Activated CD4-positive, alpha-beta T cell treated with anti-CD3 and anti-CD28 coated beads, Interleukin-2, amount 10 ng/mL, durations not matched to agents 24 days and 14 days (primary cell): ENCODE measurements around the gene RASL12. TPM values are rescaled to one million over a fixed set of nuclear protein-coding genes. Genes with fewer than 3 reads are reported as not detected.
"Not testable (repeated sequence)": the region's sequence is repeated elsewhere in the genome, so short reads cannot be mapped to it uniquely, and the experiment has no call there.

Source experiments
- DNase-seq: peaks from one replicate; pipeline ENCODE4 v3.0.0; 2022
- H3K27ac Mint-ChIP-seq: one replicate; pipeline ENCODE4 v1.8.0; 2022; ENCODE audit warnings: mild to moderate bottlenecking, mixed read lengths
- H3K27me3 Mint-ChIP-seq: one replicate; pipeline ENCODE4 v1.8.0; 2022; ENCODE audit warnings: mixed read lengths
- H3K36me3 Mint-ChIP-seq: one replicate; pipeline ENCODE4 v1.8.0; 2022; ENCODE audit warnings: low read depth, mild to moderate bottlenecking, mixed read lengths
- H3K4me1 Mint-ChIP-seq: one replicate; pipeline ENCODE4 v1.8.0; 2021; ENCODE audit warnings: mixed read lengths
- H3K4me3 Mint-ChIP-seq: one replicate; pipeline ENCODE4 v1.8.0; 2022; ENCODE audit warnings: mild to moderate bottlenecking, moderate library complexity, mixed read lengths
- H3K9me3 Mint-ChIP-seq: one replicate; pipeline ENCODE4 v1.8.0; 2021; ENCODE audit warnings: mixed read lengths
- intact Hi-C: fragments of 100-400 bp; cut with micrococcal nuclease; formaldehyde crosslinking; loops from one replicate; pipeline ENCODE4 v1.15.1; 2023
- total RNA-seq: library from RNA; stranded (reverse); gene quantifications from 2 replicates; pipeline ENCODE4 v1.2.3, GENCODE V29; 2022

Gene RASL12
- total RNA-seq, 1 donor from 2014 or later: not detected

DNA sequence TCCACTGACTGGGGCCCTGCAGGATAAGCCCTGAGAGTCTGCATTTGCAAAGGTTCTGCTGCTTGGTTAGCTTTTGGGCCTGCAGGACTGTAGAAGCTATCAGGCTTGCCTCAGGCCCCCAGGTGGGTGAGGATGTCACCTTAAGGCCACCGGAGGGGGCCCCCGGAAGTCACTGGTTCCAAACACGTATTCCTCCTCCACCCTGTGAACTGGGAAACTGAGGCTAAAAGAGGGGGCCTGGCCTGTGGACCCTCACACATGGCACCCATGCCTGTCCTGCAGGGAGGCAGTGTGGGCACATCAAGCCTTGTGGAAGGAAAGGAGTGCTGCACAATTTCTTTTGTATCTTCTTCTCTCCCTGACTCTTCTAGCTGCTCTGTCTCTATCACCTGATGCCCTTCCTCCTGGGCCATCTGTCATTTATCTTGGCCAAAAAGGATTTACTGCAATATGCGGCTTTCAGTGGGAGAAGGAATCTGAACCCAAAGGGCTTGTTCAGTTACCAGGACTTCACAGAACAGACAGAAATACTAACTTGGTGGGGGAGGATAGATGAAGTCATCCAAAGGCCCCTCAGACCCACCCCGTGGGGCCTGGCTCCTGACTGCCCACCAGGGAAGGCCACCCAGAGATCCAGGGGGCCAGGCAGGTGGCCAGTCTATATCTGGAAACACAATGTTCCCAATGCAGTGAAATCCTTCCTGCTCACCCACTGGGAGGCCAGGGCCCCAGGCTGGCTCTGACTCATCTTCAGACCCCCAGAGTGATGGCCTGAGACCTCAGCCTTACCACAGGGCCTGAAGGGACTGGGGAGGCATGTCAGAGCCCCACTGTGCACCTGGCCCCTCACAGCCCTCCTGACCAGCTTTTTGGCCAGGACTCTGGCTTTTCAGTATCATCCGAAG lies 28.9 kb upstream of the RASL12 start:
- Mint-ChIP-seq H3K27ac (no peak overlapping the region), H3K36me3 (peaks cover 15% of the 10 kb centered on the region), H3K4me1 (peaks cover 3% of the 10 kb centered on the region), H3K4me3 (no peak overlapping the region), H3K27me3 (no peaks in the 10 kb centered on the region), H3K9me3 (no peaks in the 10 kb centered on the region)
- DNase-seq: no peak
- intact Hi-C loops: no loop called here

DNA sequence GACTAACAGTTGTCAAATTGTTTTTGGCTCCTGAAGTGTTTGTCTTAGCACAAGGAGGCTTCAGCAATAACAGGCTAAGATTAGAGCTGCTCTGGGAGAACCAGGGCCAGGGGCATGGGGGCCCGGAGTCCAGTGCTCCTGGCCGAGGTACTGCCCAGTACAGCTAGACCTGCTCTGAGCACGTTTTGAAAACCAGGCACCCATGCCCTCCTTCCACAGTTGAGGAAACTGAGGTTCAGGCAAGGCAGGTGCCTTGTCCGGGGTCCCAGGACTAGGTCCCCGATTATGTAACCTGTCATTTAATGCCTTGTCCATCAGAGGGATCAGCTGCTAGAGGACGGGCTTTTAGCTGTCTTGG lies 27.9 kb upstream of the RASL12 start:
- H3K27ac Mint-ChIP-seq: no peak overlapping the region
- H3K36me3 Mint-ChIP-seq: peaks cover 10% of the 10 kb centered on the region
- no peak overlapping the region for H3K4me3 Mint-ChIP-seq
- no peaks in the 10 kb centered on the region for H3K4me1 Mint-ChIP-seq
- intact Hi-C loops: no loop called here
- no peaks in the 10 kb centered on the region for H3K9me3 Mint-ChIP-seq
- no peak for DNase-seq
- H3K27me3 Mint-ChIP-seq: no peaks in the 10 kb centered on the region

DNA sequence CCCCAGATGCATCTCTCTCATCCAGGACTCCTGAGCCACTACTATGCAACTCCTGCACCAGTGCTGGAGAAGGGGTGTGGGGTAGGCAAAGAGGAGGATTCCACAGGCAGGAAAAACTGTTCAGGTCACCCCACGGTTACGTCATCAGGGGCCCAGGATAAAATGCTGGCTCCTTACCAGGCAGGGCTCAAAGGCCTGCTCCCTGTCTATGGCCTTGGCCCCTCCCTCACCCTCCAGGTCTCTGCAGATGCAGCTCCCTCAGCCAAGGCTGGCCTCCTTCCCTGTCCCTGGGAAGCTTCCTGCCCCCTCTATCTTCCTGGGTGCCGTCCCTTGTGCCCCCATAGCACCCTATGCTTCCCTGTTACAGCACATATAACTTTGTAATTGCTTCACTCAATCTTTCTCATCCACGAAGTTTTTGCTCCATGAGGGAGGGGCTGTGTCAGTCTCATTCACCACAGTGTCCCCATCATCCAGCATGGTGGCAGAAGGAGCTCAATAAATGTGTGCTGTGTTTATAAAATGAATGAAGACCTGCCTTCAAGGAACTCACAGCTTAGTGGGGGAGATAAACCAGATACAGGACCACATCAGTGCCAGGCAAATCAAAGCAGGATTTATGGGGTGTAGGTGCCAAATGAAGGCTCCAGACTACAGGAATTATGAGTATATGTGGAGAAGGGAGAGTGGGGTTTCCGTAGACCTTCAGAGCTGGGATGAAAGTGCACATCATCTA lies 27.4 kb upstream of the RASL12 start:
- no peak overlapping the region for H3K27ac Mint-ChIP-seq
- H3K4me1 Mint-ChIP-seq: no peaks in the 10 kb centered on the region
- intact Hi-C loops: no loop called here

DNA sequence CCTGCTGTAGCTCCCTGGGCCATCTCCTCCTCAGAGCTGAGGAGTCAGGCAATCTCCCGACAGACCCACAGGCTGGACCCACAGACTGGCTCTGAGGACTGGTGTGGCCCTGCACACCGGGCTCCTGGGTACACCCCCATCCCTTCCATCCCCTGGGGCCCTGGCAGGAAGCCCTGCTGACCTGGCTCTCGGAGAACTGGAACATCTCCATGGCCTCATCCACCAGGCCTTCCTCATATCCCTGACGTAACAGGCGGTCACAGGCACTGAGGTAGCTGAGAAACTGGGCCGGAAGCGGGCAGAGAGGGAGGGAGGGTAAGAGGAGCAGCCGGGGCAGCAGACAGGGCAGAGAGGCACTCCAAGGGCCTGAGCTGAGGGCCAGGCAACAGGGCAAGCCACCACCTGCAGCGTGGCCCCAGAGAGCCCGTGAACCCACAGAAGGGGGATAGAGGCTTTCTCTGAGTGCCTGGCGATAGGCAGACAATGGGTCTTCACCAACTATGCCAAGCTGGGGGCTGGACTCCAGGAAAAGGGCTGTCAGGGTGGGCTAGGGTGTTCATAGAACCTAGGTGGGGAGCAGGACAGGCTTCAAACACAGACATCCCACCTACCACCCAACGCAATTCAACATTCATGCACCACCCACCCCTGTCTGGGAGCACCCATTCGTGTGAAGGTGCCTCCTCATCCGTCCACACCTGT lies 26.7 kb upstream of the RASL12 start:
- DNase-seq: no peak
- Mint-ChIP-seq H3K4me3 (no peak overlapping the region), H3K36me3 (peaks cover 10% of the 10 kb centered on the region), H3K9me3 (no peaks in the 10 kb centered on the region), H3K27me3 (no peaks in the 10 kb centered on the region), H3K4me1 (no peaks in the 10 kb centered on the region), H3K27ac (no peak overlapping the region)
- intact Hi-C loops: no loop called here

More for the DNA sequence above, 27.4 kb upstream of the RASL12 start:
- DNase-seq: no peak
- Mint-ChIP-seq H3K36me3 (peaks cover 10% of the 10 kb centered on the region), H3K9me3 (no peaks in the 10 kb centered on the region), H3K27me3 (no peaks in the 10 kb centered on the region), H3K4me3 (no peak overlapping the region)

DNA sequence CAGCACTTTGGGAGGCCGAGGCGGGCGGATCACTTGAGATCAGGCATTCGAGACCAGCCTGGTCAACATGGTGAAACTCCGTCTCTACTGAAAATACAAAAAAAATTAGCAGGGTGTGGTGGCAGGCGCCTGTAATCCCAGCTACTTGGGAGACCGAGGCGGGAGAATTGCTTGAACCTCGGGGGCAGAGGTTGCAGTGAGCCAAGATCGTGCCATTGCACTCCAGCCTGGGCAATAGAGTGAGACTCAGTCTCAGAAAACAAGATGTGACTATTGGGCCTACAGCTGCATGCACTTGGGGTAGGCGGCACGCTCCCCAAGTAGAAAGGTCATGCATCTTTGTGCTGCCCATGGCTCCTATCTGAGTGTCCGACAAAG lies 26.0 kb upstream of the RASL12 start:
- H3K27me3 Mint-ChIP-seq, DNase-seq, H3K27ac Mint-ChIP-seq, H3K4me3 Mint-ChIP-seq, H3K4me1 Mint-ChIP-seq, H3K36me3 Mint-ChIP-seq, H3K9me3 Mint-ChIP-seq, intact Hi-C loops: not testable (repeated sequence)

DNA sequence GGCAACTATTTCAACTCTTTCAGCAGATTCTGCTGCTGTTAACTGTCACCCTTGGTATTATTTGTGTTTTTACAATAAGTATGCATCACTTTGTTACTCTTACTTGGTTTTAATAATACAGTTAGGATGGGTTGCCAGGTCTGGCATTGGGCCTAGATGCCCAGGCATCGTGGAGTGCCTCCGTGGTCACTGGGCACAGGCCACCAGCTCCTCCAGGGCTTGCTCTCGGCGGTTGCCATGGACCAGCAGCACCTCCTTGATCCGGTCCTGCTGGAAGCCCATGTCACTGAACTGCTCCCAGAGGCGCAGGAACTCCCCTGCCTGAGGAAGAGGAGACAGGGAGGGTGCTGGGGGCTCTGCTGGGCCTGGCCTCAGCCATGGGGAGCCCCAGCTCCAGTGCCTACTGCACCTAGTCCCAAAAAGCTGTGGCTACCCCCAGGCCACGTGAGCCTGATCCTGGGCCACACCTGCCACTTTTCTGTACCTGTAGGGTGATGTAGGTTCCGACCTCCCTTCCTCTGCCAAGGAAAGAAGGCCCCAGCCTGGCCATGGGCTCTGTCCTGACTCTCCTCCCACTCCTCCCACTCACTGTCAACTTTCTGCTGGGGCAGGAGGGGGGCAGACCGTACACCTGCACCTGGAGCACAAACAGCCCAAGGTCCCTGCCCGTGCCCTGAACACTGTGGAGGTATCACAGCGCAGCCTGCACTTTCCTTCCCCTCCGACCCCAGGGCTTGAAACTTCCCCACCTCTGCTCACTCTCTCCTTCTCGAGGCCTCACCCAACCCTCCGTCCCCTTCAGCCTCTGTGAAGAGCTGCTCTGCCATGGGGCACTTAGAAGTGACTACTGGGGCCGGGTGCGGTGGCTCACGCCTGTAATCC lies 25.4 kb upstream of the RASL12 start:
- Mint-ChIP-seq H3K4me3 (no peak overlapping the region), H3K27ac (no peak overlapping the region)
- intact Hi-C loops: no loop called here

DNA sequence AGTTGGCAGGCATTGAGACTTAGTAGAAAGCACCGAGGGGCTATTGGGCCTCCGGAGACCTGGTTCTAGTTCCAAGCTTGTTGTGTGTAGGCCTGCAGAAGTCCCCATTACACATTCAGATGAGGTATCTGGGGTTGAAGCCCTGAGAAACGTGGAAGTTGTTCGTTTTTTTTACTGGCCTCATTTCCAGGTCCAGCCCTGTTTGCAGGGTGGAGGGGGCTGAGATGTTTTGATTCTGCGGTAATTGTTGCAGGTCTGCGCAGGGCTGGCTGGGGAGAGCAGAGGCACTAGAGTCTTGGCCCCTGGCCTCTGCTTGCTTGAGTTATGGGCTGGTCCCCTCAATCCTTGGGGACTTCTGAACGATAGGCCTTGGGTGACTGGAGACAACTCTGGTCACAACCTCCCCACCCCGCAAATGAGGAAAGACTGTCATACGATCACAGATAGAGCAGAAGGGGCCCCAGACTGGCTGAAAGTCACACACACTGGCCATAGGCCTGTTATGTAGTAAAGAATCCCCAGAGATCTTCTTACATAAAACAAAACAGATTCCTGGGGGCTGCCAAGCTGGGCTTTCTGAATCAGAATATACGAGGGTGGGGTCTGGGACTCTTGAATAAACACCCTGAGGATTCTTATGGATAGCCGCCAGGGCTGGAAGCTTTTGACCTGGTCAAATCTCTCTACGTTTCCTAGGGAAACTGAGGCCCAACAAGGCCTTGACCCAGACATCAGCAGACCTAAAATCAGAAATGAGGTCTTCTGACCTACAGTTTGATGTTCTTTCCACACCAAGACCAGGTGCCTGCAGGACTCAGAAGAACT lies 24.4 kb upstream of the RASL12 start:
- no peaks in the 10 kb centered on the region for H3K27me3 Mint-ChIP-seq
- H3K27ac Mint-ChIP-seq: no peak overlapping the region
- no peaks in the 10 kb centered on the region for H3K36me3 Mint-ChIP-seq
- intact Hi-C loops: no loop called here
- H3K4me1 Mint-ChIP-seq: no peaks in the 10 kb centered on the region
- no peak overlapping the region for H3K4me3 Mint-ChIP-seq
- no peak for DNase-seq
- no peaks in the 10 kb centered on the region for H3K9me3 Mint-ChIP-seq

More for the DNA sequence above, 25.4 kb upstream of the RASL12 start:
- Mint-ChIP-seq H3K4me1 (no peaks in the 10 kb centered on the region), H3K9me3 (no peaks in the 10 kb centered on the region), H3K36me3 (peaks cover 2% of the 10 kb centered on the region), H3K27me3 (no peaks in the 10 kb centered on the region)
- DNase-seq: no peak

DNA sequence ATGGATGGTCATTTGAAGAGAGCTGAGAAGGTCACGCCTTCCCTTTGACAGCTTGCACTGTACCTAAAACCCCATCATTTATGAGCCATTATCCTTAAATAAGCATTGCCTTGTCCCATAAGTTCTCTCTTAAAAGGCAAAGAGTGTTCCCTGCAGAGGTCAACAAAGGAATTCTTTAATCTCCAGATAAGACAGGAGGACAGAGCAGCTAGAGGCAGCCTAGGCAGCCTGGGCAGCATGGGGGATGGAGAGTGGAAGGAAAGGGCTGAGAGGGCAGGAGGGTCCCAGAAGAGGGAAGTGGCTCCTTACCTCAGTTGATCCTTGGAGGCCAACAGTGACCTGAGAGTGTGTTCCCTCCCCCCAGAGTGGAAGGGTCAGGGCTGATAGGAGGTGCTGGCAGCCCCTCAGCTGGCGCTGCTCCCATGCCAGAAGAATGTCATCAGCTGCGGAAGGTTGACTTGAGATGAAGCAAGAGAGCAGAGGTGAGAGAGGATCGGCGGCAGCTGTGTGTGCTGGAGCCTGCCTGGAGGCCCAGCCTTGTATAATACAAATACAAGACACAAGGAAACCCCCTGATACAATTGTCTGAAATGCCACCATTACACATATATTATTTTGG lies 21.5 kb upstream of the RASL12 start:
- no peaks in the 10 kb centered on the region for H3K36me3 Mint-ChIP-seq
- H3K4me3 Mint-ChIP-seq: no peak overlapping the region
- H3K4me1 Mint-ChIP-seq: peaks cover 3% of the 10 kb centered on the region
- no peak for DNase-seq
- H3K9me3 Mint-ChIP-seq: no peaks in the 10 kb centered on the region
- intact Hi-C loops: no loop called here
- H3K27me3 Mint-ChIP-seq: peaks cover 5% of the 10 kb centered on the region
- H3K27ac Mint-ChIP-seq: no peak overlapping the region

DNA sequence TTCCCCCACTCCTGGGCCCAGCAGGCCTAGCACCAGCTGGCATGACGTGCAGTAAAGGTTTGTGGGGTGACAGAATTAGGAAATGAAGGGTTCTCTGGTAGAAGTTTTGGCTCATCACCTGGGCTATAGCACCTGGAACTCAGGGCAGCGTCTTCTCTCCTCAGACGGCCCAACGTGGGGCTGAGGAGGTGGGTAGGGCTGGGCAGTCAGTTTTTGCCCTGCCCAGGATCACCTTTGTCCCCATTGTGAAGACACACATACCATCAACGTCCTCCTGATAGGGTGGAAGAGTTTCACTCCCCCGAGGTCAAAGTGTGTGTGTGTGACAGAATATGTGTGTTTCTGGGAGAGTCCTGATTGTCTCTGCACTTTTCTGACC lies 20.8 kb upstream of the RASL12 start:
- H3K9me3 Mint-ChIP-seq: no peaks in the 10 kb centered on the region
- DNase-seq: no peak
- H3K27ac Mint-ChIP-seq: no peak overlapping the region
- intact Hi-C loops: no loop called here
- H3K36me3 Mint-ChIP-seq: no peaks in the 10 kb centered on the region
- peaks cover 3% of the 10 kb centered on the region for H3K4me1 Mint-ChIP-seq
- H3K27me3 Mint-ChIP-seq: peaks cover 11% of the 10 kb centered on the region
- no peak overlapping the region for H3K4me3 Mint-ChIP-seq

DNA sequence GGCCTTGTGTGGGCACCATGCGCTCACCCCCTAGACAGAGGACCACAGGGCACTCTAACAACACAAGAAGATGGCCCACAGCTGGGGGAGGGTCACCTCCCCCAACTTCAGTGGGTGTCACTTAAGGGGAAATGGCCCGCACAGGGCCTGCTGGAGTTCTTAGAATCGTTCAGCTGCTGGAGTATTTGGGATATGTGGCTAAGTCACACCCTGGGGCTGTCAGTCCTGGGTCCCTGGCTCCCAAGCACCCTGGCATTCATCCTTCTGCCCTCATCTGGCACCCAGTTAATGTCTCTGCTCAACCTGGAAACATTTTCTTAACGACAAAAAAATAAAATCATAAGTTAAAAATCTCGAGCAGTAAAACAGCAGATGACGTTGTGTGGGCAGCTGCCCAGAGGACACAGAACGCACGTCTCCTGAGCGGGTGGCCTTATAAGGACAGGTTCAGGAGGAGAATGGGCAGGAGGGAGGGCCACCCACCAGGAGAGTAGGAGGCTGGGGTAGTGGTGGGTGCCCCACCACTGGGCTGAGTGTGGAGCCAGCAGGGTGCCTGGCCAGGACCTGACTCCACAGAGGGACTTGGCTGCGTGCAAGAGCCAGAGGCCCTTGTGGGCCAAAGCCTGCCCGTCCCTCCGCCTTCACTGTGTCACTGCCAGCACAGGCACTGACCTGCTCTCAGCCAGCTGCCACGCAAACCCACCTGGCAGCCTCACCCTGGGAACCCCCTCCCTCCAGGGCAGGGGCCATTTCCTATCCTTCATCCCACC lies 20.3 kb upstream of the RASL12 start:
- Mint-ChIP-seq H3K9me3 (no peaks in the 10 kb centered on the region), H3K4me1 (peaks cover 3% of the 10 kb centered on the region), H3K27ac (no peak overlapping the region), H3K4me3 (no peak overlapping the region), H3K36me3 (no peaks in the 10 kb centered on the region), H3K27me3 (peaks cover 15% of the 10 kb centered on the region)
- intact Hi-C loops: no loop called here
- no peak for DNase-seq

DNA sequence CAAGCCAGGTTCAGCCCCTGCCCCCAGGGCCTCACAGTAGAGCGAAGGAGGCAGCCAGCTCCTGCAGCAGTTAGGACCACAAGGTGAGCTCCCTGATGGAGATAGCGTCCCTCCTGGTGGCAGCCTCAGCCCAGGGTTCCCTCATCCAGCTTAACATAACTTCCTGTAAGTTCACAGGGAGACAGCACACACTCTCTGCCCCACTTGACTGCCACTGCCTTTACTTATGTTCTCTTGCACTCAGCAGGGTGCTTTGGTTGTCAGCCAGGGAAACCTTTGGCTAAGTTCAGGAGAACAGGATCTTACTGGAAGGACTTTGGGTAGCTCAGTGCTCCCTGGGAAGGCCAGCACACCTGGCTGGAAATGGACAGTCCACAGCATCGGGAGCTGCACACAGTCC lies 19.6 kb upstream of the RASL12 start:
- Mint-ChIP-seq H3K27ac (no peak overlapping the region), H3K4me3 (no peak overlapping the region), H3K9me3 (no peaks in the 10 kb centered on the region), H3K27me3 (peaks cover 21% of the 10 kb centered on the region), H3K36me3 (no peaks in the 10 kb centered on the region), H3K4me1 (peaks cover 9% of the 10 kb centered on the region)
- intact Hi-C loops: no loop called here
- DNase-seq: no peak

DNA sequence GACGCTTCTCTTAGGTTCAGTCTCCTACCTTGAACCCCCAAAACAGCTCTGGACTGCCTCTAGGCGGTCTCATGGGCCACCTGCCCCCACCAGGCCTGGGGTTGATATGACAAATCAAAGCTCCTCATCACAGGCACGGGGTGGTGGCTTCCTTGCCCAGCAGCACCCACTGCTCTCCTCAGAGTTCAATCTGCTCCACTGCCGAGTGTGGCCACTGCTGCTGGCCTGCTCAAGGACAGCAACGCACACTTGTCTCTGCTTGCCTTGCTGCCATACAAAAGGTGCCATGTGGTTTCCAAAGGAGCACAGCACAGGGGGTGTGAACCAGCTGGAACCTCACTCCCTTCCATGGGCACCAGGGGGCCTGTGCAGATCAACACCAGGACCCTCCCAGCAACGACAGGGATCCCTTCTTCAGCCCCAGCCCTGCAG lies 18.9 kb upstream of the RASL12 start:
- no peak for DNase-seq
- Mint-ChIP-seq H3K4me1 (peaks cover 14% of the 10 kb centered on the region), H3K27ac (no peak overlapping the region), H3K27me3 (peaks cover 23% of the 10 kb centered on the region), H3K9me3 (no peaks in the 10 kb centered on the region), H3K4me3 (no peak overlapping the region), H3K36me3 (no peaks in the 10 kb centered on the region)
- intact Hi-C loops: no loop called here
